Measurements from ENCODE around the gene OSBPL9.
"Not testable (repeated sequence)": the region's sequence is repeated elsewhere in the genome, so short reads cannot be mapped to it uniquely, and the experiment has no call there.

OSBPL9 gene

GRCh38 chr1:51818487-51818886, 201.6 kb downstream of the OSBPL9 start:
- DNase-seq, result no peak

- not testable (repeated sequence) for DNase-seq
Measured at GRCh38 chr1:51819021-51819420, 202.1 kb downstream of the OSBPL9 start.

- DNase-seq, result no peak
Measured at GRCh38 chr1:51819810-51820209, 202.9 kb downstream of the OSBPL9 start.

GRCh38 chr1:51829058-51829457, 212.2 kb downstream of the OSBPL9 start:
- DNase-seq, result no peak

GRCh38 chr1:51833700-51834099, 216.8 kb downstream of the OSBPL9 start:
- no peak for DNase-seq

- no peak for DNase-seq
Measured at GRCh38 chr1:51837243-51837642, 220.4 kb downstream of the OSBPL9 start.

Measured in CD4-positive, alpha-beta T cell treated with Interleukin-10 for 1 hour (primary cell).